ENCODE results near the gene PPARG.
"Not testable (repeated sequence)": the region's sequence is repeated elsewhere in the genome, so short reads cannot be mapped to it uniquely, and the experiment has no call there.

Gene PPARG

GRCh38 chr3:12443781-12444522 lies 155.1 kb downstream of the PPARG start:
- DNase-seq = peak; percentile 11

GRCh38 chr3:12444582-12445471 lies 156.0 kb downstream of the PPARG start:
- peak; percentile 56 for DNase-seq

- DNase-seq = no peak
Observed at GRCh38 chr3:12445523-12446240, 156.8 kb downstream of the PPARG start.

- DNase-seq = no peak
Observed at GRCh38 chr3:12446298-12446697, 157.4 kb downstream of the PPARG start.

- no peak for DNase-seq
Observed at GRCh38 chr3:12447075-12447474, 158.2 kb downstream of the PPARG start.

- DNase-seq = not testable (repeated sequence)
Observed at GRCh38 chr3:12448404-12449202, 159.7 kb downstream of the PPARG start.

GRCh38 chr3:12449889-12450682 lies 161.2 kb downstream of the PPARG start:
- DNase-seq = no peak

GRCh38 chr3:12451481-12451880 lies 162.6 kb downstream of the PPARG start:
- DNase-seq = no peak

GRCh38 chr3:12451960-12452359 lies 163.1 kb downstream of the PPARG start:
- no peak for DNase-seq

- no peak for DNase-seq
Observed at GRCh38 chr3:12452361-12453330, 163.8 kb downstream of the PPARG start.

- DNase-seq = no peak
Observed at GRCh38 chr3:12454076-12454815, 165.4 kb downstream of the PPARG start.

GRCh38 chr3:12454816-12455121 lies 165.9 kb downstream of the PPARG start:
- no peak for DNase-seq

- no peak for DNase-seq
Observed at GRCh38 chr3:12455740-12456139, 166.9 kb downstream of the PPARG start.

GRCh38 chr3:12456441-12456840 lies 167.6 kb downstream of the PPARG start:
- DNase-seq = no peak

- DNase-seq = not testable (repeated sequence)
Observed at GRCh38 chr3:12457380-12457779, 168.5 kb downstream of the PPARG start.

- no peak for DNase-seq
Observed at GRCh38 chr3:12458901-12459300, 170.0 kb downstream of the PPARG start.

GRCh38 chr3:12460127-12460526 lies 171.3 kb downstream of the PPARG start:
- no peak for DNase-seq

GRCh38 chr3:12461097-12461649 lies 172.3 kb downstream of the PPARG start:
- DNase-seq = no peak

All from right kidney (tissue), 1 donor.